H9 (cell line): Measurements from ENCODE around the gene SPRN. TPM values are rescaled to one million over a fixed set of nuclear protein-coding genes. Genes with fewer than 3 reads are reported as not detected.

Experiments used
- DNase-seq: peaks from one replicate; pipeline ENCODE4 v3.0.0-alpha.2; 2017
- H2AFZ ChIP-seq: one replicate; pipeline ENCODE4 v1.6.1; 2013; ENCODE audit warnings: mild to moderate bottlenecking, low read length, control low read depth, moderate library complexity
- H2AK5ac ChIP-seq: 2 replicates; pipeline ENCODE4 v1.6.1; 2013; ENCODE audit warnings: low read length, control low read depth, mixed read lengths; ENCODE audit not compliant: insufficient read length
- H2BK120ac ChIP-seq: one replicate; pipeline ENCODE4 v1.6.1; 2013; ENCODE audit warnings: low read depth, mild to moderate bottlenecking, low read length, control low read depth, inconsistent platforms; ENCODE audit not compliant: poor library complexity, severe bottlenecking
- H2BK12ac ChIP-seq: 2 replicates; pipeline ENCODE4 v1.6.1; 2013; ENCODE audit warnings: low read length, control low read depth, mixed read lengths, low read depth; ENCODE audit not compliant: insufficient read length
- H2BK15ac ChIP-seq: 2 replicates; pipeline ENCODE4 v1.6.1; 2013; ENCODE audit warnings: low read depth, low read length, control low read depth
- H2BK20ac ChIP-seq: one replicate; pipeline ENCODE4 v1.6.1; 2013; ENCODE audit warnings: low read depth, mild to moderate bottlenecking, low read length, control low read depth, inconsistent platforms; ENCODE audit not compliant: poor library complexity, severe bottlenecking
- H2BK5ac ChIP-seq: 2 replicates; pipeline ENCODE4 v1.6.1; 2013; ENCODE audit warnings: low read length, control low read depth, mixed read lengths; ENCODE audit not compliant: insufficient read length
- H3K14ac ChIP-seq: 2 replicates; pipeline ENCODE4 v1.6.1; 2013; ENCODE audit warnings: low read length, control low read depth; ENCODE audit not compliant: insufficient read depth
- H3K18ac ChIP-seq: 2 replicates; pipeline ENCODE4 v1.6.1; 2013; ENCODE audit warnings: low read depth, mild to moderate bottlenecking, mixed read lengths, low read length, control low read depth; ENCODE audit not compliant: insufficient read length
- H3K23ac ChIP-seq: 2 replicates; pipeline ENCODE4 v1.6.1; 2013; ENCODE audit warnings: low read length, control low read depth, mixed read lengths, low read depth; ENCODE audit not compliant: insufficient read length
- H3K23me2 ChIP-seq: 2 replicates; pipeline ENCODE4 v1.6.1; 2013; ENCODE audit warnings: low read depth, mild to moderate bottlenecking, mixed read lengths, low read length, control low read depth; ENCODE audit not compliant: insufficient read length, poor library complexity, severe bottlenecking
- H3K27ac ChIP-seq: 2 replicates; pipeline ENCODE4 v1.5.1; 2013; ENCODE audit warnings: low read length, control low read depth, mixed read lengths, low read depth; ENCODE audit not compliant: insufficient read length
- H3K27me3 ChIP-seq: 2 replicates; pipeline ENCODE4 v1.6.1; 2013; ENCODE audit warnings: low read length, control low read depth, inconsistent platforms; ENCODE audit not compliant: insufficient read depth
- H3K4ac ChIP-seq: 2 replicates; pipeline ENCODE4 v1.6.1; 2013; ENCODE audit warnings: low read depth, mild to moderate bottlenecking, control low read depth, inconsistent platforms, low read length, moderate library complexity
- H3K4me1 ChIP-seq: 2 replicates; pipeline ENCODE4 v1.6.1; 2013; ENCODE audit warnings: low read length, control low read depth, inconsistent platforms; ENCODE audit not compliant: insufficient read depth
- H3K4me2 ChIP-seq: 2 replicates; pipeline ENCODE4 v1.6.1; 2013; ENCODE audit warnings: low read length, control low read depth, mixed read lengths; ENCODE audit not compliant: insufficient read length, insufficient read depth
- H3K56ac ChIP-seq: 2 replicates; pipeline ENCODE4 v1.6.1; 2013; ENCODE audit warnings: low read depth, mild to moderate bottlenecking, mixed read lengths, low read length, control low read depth; ENCODE audit not compliant: insufficient read length
- H3K79me1 ChIP-seq: 2 replicates; pipeline ENCODE4 v1.6.1; 2013; ENCODE audit warnings: low read depth, mild to moderate bottlenecking, moderate library complexity, low read length, control low read depth, inconsistent platforms; ENCODE audit not compliant: insufficient read depth, poor library complexity, severe bottlenecking
- H3K79me2 ChIP-seq: 2 replicates; pipeline ENCODE4 v1.6.1; 2013; ENCODE audit warnings: low read length, control low read depth, inconsistent platforms; ENCODE audit not compliant: insufficient read depth
- H3K9ac ChIP-seq: 2 replicates; pipeline ENCODE4 v1.6.1; 2013; ENCODE audit warnings: low read length, control low read depth, mixed read lengths; ENCODE audit not compliant: insufficient read length; ENCODE audit errors: extremely low read depth
- H3K9me3 ChIP-seq: one replicate; pipeline ENCODE4 v1.6.1; 2013; ENCODE audit warnings: low read depth, low read length, inconsistent platforms; ENCODE audit not compliant: control insufficient read depth
- H3T11ph ChIP-seq: one replicate; pipeline ENCODE4 v1.6.1; 2013; ENCODE audit warnings: mild to moderate bottlenecking, low read length, control low read depth, inconsistent platforms
- H4K20me1 ChIP-seq: one replicate; pipeline ENCODE4 v1.6.1; 2013; ENCODE audit not compliant: control insufficient read depth, insufficient read length, insufficient read depth
- H4K5ac ChIP-seq: 2 replicates; pipeline ENCODE4 v1.6.1; 2013; ENCODE audit warnings: low read depth, mild to moderate bottlenecking, mixed read lengths, low read length, control low read depth; ENCODE audit not compliant: insufficient read length
- H4K8ac ChIP-seq: replicated peaks from 2 replicates; pipeline ENCODE4 v1.6.1; 2013; ENCODE audit warnings: low read length, control low read depth, mixed read lengths, low read depth; ENCODE audit not compliant: insufficient read length
- H4K91ac ChIP-seq: 2 replicates; pipeline ENCODE4 v1.6.1; 2013; ENCODE audit warnings: low read depth, mild to moderate bottlenecking, moderate library complexity, mixed read lengths, low read length, control low read depth; ENCODE audit not compliant: insufficient read length
- H3K27ac Mint-ChIP-seq, 3 experiments: 2 replicates in 2 of 3; 3 replicates in 1 of 3; pipeline ENCODE4 v1.8.0; 2020 to 2021; ENCODE audit warnings: mixed read lengths in 3 of 3, mild to moderate bottlenecking in 1 of 3, moderate library complexity in 1 of 3
- H3K27me3 Mint-ChIP-seq: 2 replicates; pipeline ENCODE4 v1.8.0; 2021; ENCODE audit warnings: low read depth, mild to moderate bottlenecking, moderate library complexity, mixed read lengths
- H3K36me3 Mint-ChIP-seq, 3 experiments: 2 replicates in 2 of 3; 3 replicates in 1 of 3; pipeline ENCODE4 v1.8.0; 2020 to 2021; ENCODE audit warnings: low read depth in 3 of 3, mixed read lengths in 3 of 3; ENCODE audit not compliant: insufficient read depth in 1 of 3
- H3K4me1 Mint-ChIP-seq, 2 experiments: 2 replicates each; pipeline ENCODE4 v1.8.0; 2020; ENCODE audit warnings: mixed read lengths in 2 of 2
- H3K4me3 Mint-ChIP-seq, 2 experiments: 2 replicates in 1 of 2; 3 replicates in 1 of 2; pipeline ENCODE4 v1.8.0; 2020 to 2021; ENCODE audit warnings: mild to moderate bottlenecking in 2 of 2, mixed read lengths in 2 of 2, moderate library complexity in 1 of 2
- H3K9me3 Mint-ChIP-seq, 2 experiments: 2 replicates in 1 of 2; 3 replicates in 1 of 2; pipeline ENCODE4 v1.8.0; 2020; ENCODE audit warnings: mild to moderate bottlenecking in 2 of 2, mixed read lengths in 2 of 2, moderate library complexity in 1 of 2
- WGBS: extraction: QIAGEN DNeasy Blood & Tissue Kit; methylation state at CpG from one replicate; pipeline ENCODE4 v1.1.7; 2013; ENCODE audit warnings: missing lambda C conversion rate, low lambda C conversion rate, mixed read lengths; ENCODE audit not compliant: insufficient read length; ENCODE audit errors: extremely low coverage; 5-methylcytosine and 5-hydroxymethylcytosine counted together
- total RNA-seq: library from RNA; stranded (reverse); gene quantifications from 2 replicates; pipeline ENCODE4 v1.2.1, GENCODE V29; 2021
- TF ChIP-seq, protein P1 (sequence below): fragments of 200-600 bp; sonication (generic); conservative IDR thresholded peaks from 3 replicates; pipeline ENCODE4 v1.8.0; 2021; ENCODE audit warnings: antibody characterized with exemption, mild to moderate bottlenecking

SPRN gene
- total RNA-seq, 1 experiment from 2014 or later = 0.42 TPM

DNA sequence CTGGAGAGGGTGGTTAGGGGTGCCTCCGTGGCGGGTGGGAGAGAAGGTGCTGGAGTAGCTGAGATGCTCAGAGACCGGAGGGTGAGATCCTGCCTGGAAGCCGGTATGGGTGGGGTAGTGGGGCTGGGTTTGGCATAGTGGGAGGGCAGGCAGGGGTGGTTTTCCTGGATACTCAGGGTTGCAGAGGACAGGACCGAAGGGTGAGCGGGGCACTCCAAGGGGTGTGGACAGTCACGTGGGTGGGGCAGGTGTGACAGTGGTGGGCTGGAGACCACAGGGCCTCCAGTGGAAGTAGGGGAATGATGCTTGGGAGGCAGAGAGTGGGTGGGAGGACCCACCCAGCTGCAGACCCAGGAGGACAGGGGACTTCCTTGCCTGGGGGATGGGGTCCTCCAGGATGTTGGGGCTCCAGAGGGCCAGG lies 31.2 kb upstream of the SPRN start:
- H3K79me2 ChIP-seq = no peaks in the 10 kb centered on the region
- H3K9ac ChIP-seq = no peak overlapping the region
- no peak overlapping the region for H2BK5ac ChIP-seq
- no peak overlapping the region for H3T11ph ChIP-seq
- Mint-ChIP-seq H3K4me3 (no peak overlapping the region), H3K4me1 (no peaks in the 10 kb centered on the region), H3K27ac (no peak overlapping the region), H3K9me3 (peaks cover 79 to 92% of the 10 kb centered on the region in 2 experiments), H3K36me3 (peaks cover 2 to 23% (median 8%) of the 10 kb centered on the region in 3 experiments; a peak in 5 of 7 replicates), H3K27me3 (peaks cover 6% of the 10 kb centered on the region)
- no peaks in the 10 kb centered on the region for H3K23me2 ChIP-seq
- WGBS = no CpG with 5 or more reads among the region's 7 CpGs
- H3K23ac ChIP-seq = no peak overlapping the region
- no peak overlapping the region for H3K27ac ChIP-seq
- H2BK120ac ChIP-seq = no peak overlapping the region
- TF ChIP-seq, protein P1, sequence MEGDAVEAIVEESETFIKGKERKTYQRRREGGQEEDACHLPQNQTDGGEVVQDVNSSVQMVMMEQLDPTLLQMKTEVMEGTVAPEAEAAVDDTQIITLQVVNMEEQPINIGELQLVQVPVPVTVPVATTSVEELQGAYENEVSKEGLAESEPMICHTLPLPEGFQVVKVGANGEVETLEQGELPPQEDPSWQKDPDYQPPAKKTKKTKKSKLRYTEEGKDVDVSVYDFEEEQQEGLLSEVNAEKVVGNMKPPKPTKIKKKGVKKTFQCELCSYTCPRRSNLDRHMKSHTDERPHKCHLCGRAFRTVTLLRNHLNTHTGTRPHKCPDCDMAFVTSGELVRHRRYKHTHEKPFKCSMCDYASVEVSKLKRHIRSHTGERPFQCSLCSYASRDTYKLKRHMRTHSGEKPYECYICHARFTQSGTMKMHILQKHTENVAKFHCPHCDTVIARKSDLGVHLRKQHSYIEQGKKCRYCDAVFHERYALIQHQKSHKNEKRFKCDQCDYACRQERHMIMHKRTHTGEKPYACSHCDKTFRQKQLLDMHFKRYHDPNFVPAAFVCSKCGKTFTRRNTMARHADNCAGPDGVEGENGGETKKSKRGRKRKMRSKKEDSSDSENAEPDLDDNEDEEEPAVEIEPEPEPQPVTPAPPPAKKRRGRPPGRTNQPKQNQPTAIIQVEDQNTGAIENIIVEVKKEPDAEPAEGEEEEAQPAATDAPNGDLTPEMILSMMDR = no peak
- DNase-seq = no peak
- H3K4ac ChIP-seq = no peak overlapping the region
- H2BK12ac ChIP-seq = no peak overlapping the region
- H3K79me1 ChIP-seq = no peaks in the 10 kb centered on the region
- no peak overlapping the region for H3K56ac ChIP-seq
- H3K14ac ChIP-seq = no peak overlapping the region
- no peak overlapping the region for H2AK5ac ChIP-seq
- no peak overlapping the region for H4K8ac ChIP-seq
- H4K5ac ChIP-seq = no peak overlapping the region
- H4K91ac ChIP-seq = no peak overlapping the region
- no peak overlapping the region for H2BK15ac ChIP-seq
- no peak overlapping the region for H2BK20ac ChIP-seq
- H3K9me3 ChIP-seq = peaks cover 82% of the 10 kb centered on the region
- H3K4me2 ChIP-seq = no peak overlapping the region
- no peak overlapping the region for H2AFZ ChIP-seq
- H3K18ac ChIP-seq = no peak overlapping the region
- H4K20me1 ChIP-seq = no peaks in the 10 kb centered on the region
- no peaks in the 10 kb centered on the region for H3K4me1 ChIP-seq
- H3K27me3 ChIP-seq = no peaks in the 10 kb centered on the region
